Lower leg skin (tissue), 4 donors: ENCODE measurements around the gene C1QTNF5. TPM values are rescaled to one million over a fixed set of nuclear protein-coding genes. Genes with fewer than 3 reads are reported as not detected.
A peak's percentile ranks its signal among the peaks of the same experiment; 100 is the strongest.
"Not testable (repeated sequence)": the region's sequence is repeated elsewhere in the genome, so short reads cannot be mapped to it uniquely, and the experiment has no call there.

Source experiments
- DNase-seq, 2 donors: peaks; one replicate each; pipeline ENCODE4 v3.0.0-alpha.2; 2019; ENCODE audit warnings: low spot score in 2 of 2
- H3K4me3 ChIP-seq: fragments of 200-600 bp; sonication (generic); 2 replicates; pipeline ENCODE4 v1.5.1; 2017; ENCODE audit warnings: mild to moderate bottlenecking, low read depth; ENCODE audit not compliant: poor library complexity, severe bottlenecking
- POLR2A ChIP-seq, 2 donors: fragments of 450-650 bp; IDR thresholded peaks; one replicate each; pipeline ENCODE4 v1.6.1; 2016 to 2017; ENCODE audit warnings: antibody characterized with exemption in 2 of 2, mild to moderate bottlenecking in 1 of 2, moderate library complexity in 1 of 2
- WGBS, 2 donors: methylation state at CpG; one replicate each; pipeline ENCODE4 v1.1.5; 2018; 5-methylcytosine and 5-hydroxymethylcytosine counted together
- intact Hi-C: fragments of 100-400 bp; cut with DNase I; formaldehyde crosslinking; loops from one replicate; pipeline ENCODE4 v1.15.0; 2023; ENCODE audit warnings: low total_unique reads
- total RNA-seq, 4 donors: library from RNA; depleted of rRNA; stranded (reverse); fragments of >200 nt; gene quantifications; one replicate each; pipeline ENCODE4 v1.1.0, GENCODE V29; 2016
- TF ChIP-seq, protein P1 (sequence below), 3 donors: fragments of 450-650 bp; IDR thresholded peaks; one replicate each; pipeline ENCODE4 v1.5.1; 2016; ENCODE audit warnings: antibody characterized with exemption in 3 of 3, mild to moderate bottlenecking in 3 of 3, moderate library complexity in 2 of 3

The C1QTNF5 gene, protein sequence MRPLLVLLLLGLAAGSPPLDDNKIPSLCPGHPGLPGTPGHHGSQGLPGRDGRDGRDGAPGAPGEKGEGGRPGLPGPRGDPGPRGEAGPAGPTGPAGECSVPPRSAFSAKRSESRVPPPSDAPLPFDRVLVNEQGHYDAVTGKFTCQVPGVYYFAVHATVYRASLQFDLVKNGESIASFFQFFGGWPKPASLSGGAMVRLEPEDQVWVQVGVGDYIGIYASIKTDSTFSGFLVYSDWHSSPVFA
- 10 to 100 TPM in 1 of 4 donors, 1 to 10 TPM in 3; 4.2 to 14.3 (median 8.6) TPM for total RNA-seq

DNA sequence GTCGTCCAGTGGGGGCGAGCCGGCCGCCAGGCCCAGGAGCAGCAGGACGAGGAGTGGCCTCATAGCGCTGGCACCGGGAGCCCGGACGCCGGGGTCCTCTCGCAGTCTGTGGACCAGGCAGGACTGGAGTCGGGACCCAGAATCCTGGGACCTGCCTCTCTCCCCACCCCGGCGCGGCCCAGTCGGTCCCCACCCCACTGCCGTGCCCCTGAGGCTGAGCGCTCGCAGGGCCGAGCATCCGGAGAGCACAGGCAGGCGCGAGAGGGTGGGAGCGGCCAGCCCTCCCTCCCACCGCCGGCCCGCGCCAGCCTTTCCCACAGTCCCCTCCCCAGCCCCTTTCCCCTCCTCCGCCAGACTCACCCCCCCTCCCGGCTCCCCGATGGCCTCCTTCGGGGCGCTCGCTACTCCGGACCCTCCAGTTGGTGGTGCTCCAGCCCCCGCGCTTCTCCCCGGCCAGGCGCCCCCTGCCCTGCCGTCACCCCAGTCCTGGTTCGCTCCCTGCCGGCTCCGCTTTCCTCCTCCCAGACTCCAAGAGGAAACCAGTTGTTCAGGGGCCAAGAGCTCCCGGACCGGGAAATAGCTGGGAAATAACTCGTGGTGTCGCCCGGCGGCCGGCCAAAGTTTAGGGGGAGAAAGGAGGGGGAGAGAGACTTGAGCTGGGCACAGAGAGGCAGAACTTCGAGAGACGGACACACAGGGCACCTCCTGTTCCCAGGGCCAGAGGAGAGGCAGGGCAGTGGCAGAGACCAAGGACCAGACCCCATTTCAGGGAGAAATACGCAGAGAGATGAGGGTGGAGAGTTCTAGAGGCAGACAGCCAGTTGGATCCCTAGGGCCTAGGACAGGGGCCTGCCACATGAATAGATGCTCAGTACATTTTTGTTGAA is at the start of gene C1QTNF5:
C1QTNF5 (minus strand) TSS at position 549 of the 887 bp plus-strand sequence; CDS start at position 63, 486 bp downstream.
- intact Hi-C loops, result no loop called here
- peak within 1 kb of the TSS; percentile 23 for H3K4me3 ChIP-seq
- DNase-seq, result peak; percentile 79 to 98
- 6 to 10% methylated on average over 22 to 42 of the region's 53 CpGs for WGBS, 2 donors
- TF ChIP-seq POLR2A (IDR thresholded peaks at IDR 0.05), result no peak
- TF ChIP-seq, protein P1, sequence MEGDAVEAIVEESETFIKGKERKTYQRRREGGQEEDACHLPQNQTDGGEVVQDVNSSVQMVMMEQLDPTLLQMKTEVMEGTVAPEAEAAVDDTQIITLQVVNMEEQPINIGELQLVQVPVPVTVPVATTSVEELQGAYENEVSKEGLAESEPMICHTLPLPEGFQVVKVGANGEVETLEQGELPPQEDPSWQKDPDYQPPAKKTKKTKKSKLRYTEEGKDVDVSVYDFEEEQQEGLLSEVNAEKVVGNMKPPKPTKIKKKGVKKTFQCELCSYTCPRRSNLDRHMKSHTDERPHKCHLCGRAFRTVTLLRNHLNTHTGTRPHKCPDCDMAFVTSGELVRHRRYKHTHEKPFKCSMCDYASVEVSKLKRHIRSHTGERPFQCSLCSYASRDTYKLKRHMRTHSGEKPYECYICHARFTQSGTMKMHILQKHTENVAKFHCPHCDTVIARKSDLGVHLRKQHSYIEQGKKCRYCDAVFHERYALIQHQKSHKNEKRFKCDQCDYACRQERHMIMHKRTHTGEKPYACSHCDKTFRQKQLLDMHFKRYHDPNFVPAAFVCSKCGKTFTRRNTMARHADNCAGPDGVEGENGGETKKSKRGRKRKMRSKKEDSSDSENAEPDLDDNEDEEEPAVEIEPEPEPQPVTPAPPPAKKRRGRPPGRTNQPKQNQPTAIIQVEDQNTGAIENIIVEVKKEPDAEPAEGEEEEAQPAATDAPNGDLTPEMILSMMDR (IDR thresholded peaks at IDR 0.05), result no peak

DNA sequence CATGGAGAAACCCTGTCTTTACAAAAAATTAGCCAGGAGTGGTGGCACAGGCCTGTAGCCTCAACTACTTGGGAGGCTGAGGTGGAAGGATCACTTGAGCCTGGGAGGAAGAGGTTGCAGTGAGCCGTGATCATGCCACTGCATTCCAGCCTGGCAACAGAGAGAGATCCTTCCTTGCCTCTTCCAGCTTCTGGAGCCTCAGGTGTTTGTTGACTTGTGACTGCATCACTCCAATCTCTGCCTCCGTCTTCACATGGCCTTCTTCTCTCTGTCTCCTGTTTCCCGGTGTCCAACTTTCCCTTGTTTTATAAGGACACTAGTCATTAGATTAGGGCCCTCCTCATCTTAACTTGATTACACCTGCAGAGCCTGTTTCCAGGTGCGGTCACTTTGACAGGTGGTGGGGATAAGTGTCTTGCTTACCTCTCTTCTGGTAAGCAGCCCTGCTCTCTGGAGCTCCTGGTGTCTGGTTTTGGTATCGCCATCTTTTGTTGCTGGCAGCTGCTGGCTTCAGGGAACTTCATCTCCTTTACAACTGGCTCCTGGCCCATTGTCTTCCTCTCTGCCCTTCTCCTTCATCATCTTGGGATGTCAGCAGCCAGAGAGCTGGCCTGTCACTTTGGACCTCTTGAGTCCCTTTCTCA is 49.0 kb upstream of the C1QTNF5 start:
- H3K4me3 ChIP-seq, result no peak overlapping the region
- WGBS, 2 donors, result 78 to 81% methylated on average over 5 of the region's 5 CpGs
- intact Hi-C loops, result loop anchor here (5.0 kb wide), 1 partner anchor 1542 kb away; no protein-coding TSS in a partner anchor
- DNase-seq, result no peak
- no peak for TF ChIP-seq POLR2A (IDR thresholded peaks at IDR 0.05)
- TF ChIP-seq, protein P1 (IDR thresholded peaks at IDR 0.05), result no peak

DNA sequence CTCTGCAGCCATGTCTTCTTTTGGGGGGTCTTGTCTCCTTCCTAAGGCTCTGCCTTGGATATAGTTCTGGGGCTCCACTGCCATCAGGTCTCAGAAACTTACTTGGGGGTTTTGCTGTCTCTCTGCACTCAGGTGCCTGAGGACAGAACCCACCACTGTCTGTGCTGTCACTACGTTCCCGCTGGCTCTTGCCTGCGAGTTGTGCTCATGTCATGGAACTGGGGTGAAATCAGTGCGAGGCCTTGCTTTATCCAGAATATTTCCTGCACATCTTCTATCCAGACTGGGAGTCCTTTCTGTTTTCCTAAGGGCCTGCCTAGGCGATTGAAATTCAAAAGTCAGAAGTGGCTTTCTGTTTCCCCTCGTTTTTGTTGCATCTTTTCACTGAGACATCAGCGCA is 47.4 kb upstream of the C1QTNF5 start:
- intact Hi-C loops, result no loop called here
- 91% methylated on average over 7 of the region's 7 CpGs for WGBS, 2 donors
- DNase-seq, result no peak
- TF ChIP-seq, protein P1 (IDR thresholded peaks at IDR 0.05), result no peak
- no peak for TF ChIP-seq POLR2A (IDR thresholded peaks at IDR 0.05)
- no peak overlapping the region for H3K4me3 ChIP-seq

DNA sequence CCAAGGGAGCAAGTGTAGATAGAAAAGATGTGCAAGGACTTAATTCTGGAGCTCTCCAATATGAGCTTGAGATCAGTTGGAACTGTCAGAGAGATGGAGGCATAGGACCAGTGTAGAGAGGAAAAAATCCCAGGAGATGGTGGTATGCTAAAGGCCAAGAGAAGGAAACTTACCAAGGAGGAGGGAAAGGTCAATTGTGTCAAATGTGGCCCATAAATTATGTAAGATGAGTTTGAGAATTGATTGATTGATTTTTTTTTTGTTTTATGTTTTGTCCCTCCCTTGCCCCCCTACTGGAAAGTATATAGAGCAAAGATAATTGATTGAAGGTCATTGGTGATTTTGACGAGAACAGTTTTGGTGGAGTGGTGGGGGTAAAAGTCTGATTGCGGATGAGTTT is 43.6 kb upstream of the C1QTNF5 start:
- TF ChIP-seq, protein P1 (IDR thresholded peaks at IDR 0.05), result no peak
- no peak for TF ChIP-seq POLR2A (IDR thresholded peaks at IDR 0.05)
- intact Hi-C loops, result no loop called here
- WGBS, 2 donors, result 89 to 93% methylated on average over 2 of the region's 2 CpGs
- H3K4me3 ChIP-seq, result no peak overlapping the region
- DNase-seq, result no peak

DNA sequence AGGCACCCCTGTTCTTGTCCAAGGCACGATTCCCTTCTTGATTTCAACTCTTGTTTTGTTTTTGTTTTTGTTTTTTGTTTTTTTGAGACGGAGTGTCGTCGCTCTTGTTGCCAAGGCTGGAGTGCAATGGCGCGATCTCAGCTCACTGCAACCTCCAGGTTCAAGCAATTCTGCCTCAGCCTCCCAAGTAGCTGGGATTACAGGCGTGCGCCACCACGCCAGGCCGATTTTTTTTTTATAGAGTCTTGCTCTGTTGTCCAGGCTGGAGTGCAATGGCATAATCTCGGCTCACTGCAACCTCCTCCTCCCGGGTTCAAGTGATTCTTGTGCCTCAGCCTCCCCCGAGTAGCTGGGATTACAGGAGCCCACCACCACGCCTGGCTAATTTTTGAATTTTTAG is 41.8 kb upstream of the C1QTNF5 start:
- DNase-seq, result peak in 1 of 2 donors; percentile 68
- 88% methylated on average over 14 of the region's 14 CpGs for WGBS, 2 donors
- H3K4me3 ChIP-seq, intact Hi-C loops: not testable (repeated sequence)

DNA sequence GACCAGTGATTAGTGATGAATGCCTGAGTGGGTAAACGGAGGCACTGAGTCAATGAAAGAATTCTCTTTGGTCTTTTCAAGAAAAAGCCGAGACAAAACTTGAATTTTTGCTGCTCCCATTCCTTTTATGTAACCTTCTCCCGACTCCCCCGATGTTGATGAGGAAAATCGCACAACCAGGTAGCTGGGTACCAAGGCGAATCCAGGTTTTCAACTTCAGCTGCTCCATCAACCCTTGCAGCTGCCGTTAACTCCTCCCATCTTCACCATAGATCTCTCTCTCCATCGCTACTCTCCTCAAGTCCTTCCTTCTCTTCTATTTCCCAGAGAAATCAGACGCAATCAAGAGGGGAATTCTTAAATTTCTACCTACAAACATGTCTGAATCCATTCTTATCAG is 41.4 kb upstream of the C1QTNF5 start:
- TF ChIP-seq POLR2A (IDR thresholded peaks at IDR 0.05), result no peak
- TF ChIP-seq, protein P1 (IDR thresholded peaks at IDR 0.05), result no peak
- peak in 1 of 2 donors; percentile 12 for DNase-seq
- intact Hi-C loops, result no loop called here
- whole genome bisulfite sequencing, 2 donors, result 8 to 10% methylated on average over 9 of the region's 9 CpGs
- no peak overlapping the region for H3K4me3 ChIP-seq
